Measurements from ENCODE around the gene TNNI3K. TPM values are rescaled to one million over a fixed set of nuclear protein-coding genes. Genes with fewer than 3 reads are reported as not detected.

TNNI3K gene
- total RNA-seq, 4 donors from 2014 or later = 0.19 TPM; not detected in 3

DNA sequence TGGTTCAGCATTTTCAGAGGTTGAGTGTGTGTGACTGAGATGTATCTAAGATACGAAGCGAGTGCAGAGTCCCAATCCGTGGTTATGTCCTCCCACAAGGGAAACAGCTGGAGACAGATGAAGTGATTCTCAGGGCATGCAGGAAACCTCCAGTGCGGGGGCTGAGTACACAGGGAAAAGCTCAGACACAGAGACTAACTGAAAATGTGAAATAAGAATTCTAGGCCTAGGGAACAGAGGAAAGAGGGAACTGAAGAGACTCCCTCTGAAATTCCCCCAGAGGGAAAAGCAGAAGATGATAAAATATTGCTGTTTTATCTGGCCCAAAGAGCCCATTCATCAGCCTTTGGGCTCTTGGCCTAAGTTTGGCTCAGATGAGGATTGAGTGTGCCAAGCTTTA is 160.4 kb downstream of the TNNI3K start:
- Histone ChIP-seq H3K27me3 (no peaks in the 10 kb centered on the region), H3K4me1 (peaks cover 0 to 7% (median 0%) of the 10 kb centered on the region in 3 donors), H3K9me3 (no peaks in the 10 kb centered on the region), H3K4me3 (no peak overlapping the region), H3K36me3 (no peaks in the 10 kb centered on the region), H3K27ac (peak overlapping the region in 1 of 4 donors; percentile 26)
- DNase-seq = no peak
- TF ChIP-seq CTCF (IDR thresholded peaks at IDR 0.05) (no peak), POLR2A (IDR thresholded peaks at IDR 0.05) (no peak)
- 51 to 66% methylated on average over 3 to 4 of the region's 4 CpGs for WGBS, 2 donors
- intact Hi-C loops (cut with DNase I) = no loop called here

DNA sequence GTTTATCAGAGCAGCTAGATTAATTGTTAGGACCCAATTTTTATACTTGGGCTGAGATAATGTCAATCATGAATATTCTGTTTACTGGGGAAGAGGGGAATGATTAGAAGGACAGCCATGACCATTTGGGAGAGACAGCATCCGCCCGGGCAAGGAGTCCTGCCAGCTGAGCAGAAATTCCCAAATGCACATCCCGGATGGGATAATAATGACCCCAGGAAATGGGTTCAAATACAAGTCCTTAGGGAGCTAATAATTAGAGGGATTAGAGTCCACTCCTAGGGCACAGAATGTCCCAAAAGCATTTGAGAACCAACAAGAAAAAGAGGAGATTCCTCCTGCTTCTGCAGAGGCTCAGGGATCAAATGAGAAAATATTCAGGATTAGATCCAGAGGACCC is 161.3 kb downstream of the TNNI3K start:
- 50 to 76% methylated on average over 3 of the region's 3 CpGs for WGBS, 2 donors
- TF ChIP-seq CTCF (IDR thresholded peaks at IDR 0.05) (no peak), POLR2A (IDR thresholded peaks at IDR 0.05) (no peak)

GRCh38 chr1:74396933-74397332 is 161.7 kb downstream of the TNNI3K start:
- 10 to 14% methylated on average over 4 of the region's 4 CpGs for WGBS, 2 donors
- TF ChIP-seq CTCF (IDR thresholded peaks at IDR 0.05) (no peak), POLR2A (IDR thresholded peaks at IDR 0.05) (no peak)
- no peak for DNase-seq
- H3K4me3 ChIP-seq = no peak overlapping the region
- no peak overlapping the region for H3K27ac ChIP-seq
- H3K4me1 ChIP-seq = peaks cover 0 to 7% (median 0%) of the 10 kb centered on the region in 3 donors
- no peaks in the 10 kb centered on the region for H3K9me3 ChIP-seq
- H3K36me3 ChIP-seq = no peaks in the 10 kb centered on the region
- intact Hi-C loops (cut with DNase I) = no loop called here
- no peaks in the 10 kb centered on the region for H3K27me3 ChIP-seq

More for the DNA sequence above, 161.3 kb downstream of the TNNI3K start:
- Histone ChIP-seq H3K4me1 (peaks cover 0 to 7% (median 0%) of the 10 kb centered on the region in 3 donors), H3K27me3 (no peaks in the 10 kb centered on the region), H3K4me3 (no peak overlapping the region), H3K27ac (peak overlapping the region in 1 of 4 donors; percentile 26), H3K36me3 (no peaks in the 10 kb centered on the region), H3K9me3 (no peaks in the 10 kb centered on the region)
- intact Hi-C loops (cut with DNase I) = no loop called here
- no peak for DNase-seq

GRCh38 chr1:74399249-74399648 is 164.1 kb downstream of the TNNI3K start:
- WGBS, 2 donors = 62 to 84% methylated on average over 2 to 4 of the region's 5 CpGs
- Histone ChIP-seq H3K4me3 (no peak overlapping the region), H3K27ac (no peak overlapping the region), H3K36me3 (no peaks in the 10 kb centered on the region), H3K27me3 (no peaks in the 10 kb centered on the region), H3K4me1 (peaks cover 0 to 7% (median 0%) of the 10 kb centered on the region in 3 donors), H3K9me3 (no peaks in the 10 kb centered on the region)
- intact Hi-C loops (cut with DNase I) = no loop called here
- no peak for DNase-seq
- no peak for TF ChIP-seq POLR2A (IDR thresholded peaks at IDR 0.05)
- no peak for TF ChIP-seq CTCF (IDR thresholded peaks at IDR 0.05)

GRCh38 chr1:74402873-74403272 is 167.7 kb downstream of the TNNI3K start:
- no peak for TF ChIP-seq CTCF (IDR thresholded peaks at IDR 0.05)
- no peak for TF ChIP-seq POLR2A (IDR thresholded peaks at IDR 0.05)
- no peak for DNase-seq
- no peaks in the 10 kb centered on the region for H3K36me3 ChIP-seq
- no peaks in the 10 kb centered on the region for H3K27me3 ChIP-seq
- no peak overlapping the region for H3K4me3 ChIP-seq
- H3K9me3 ChIP-seq = no peaks in the 10 kb centered on the region
- no peaks in the 10 kb centered on the region for H3K4me1 ChIP-seq
- H3K27ac ChIP-seq = no peak overlapping the region
- intact Hi-C loops (cut with DNase I) = no loop called here
- WGBS, 2 donors = 65 to 66% methylated on average over 1 of the region's 1 CpG
